Measurements from ENCODE around the gene CCDC18.

DNA sequence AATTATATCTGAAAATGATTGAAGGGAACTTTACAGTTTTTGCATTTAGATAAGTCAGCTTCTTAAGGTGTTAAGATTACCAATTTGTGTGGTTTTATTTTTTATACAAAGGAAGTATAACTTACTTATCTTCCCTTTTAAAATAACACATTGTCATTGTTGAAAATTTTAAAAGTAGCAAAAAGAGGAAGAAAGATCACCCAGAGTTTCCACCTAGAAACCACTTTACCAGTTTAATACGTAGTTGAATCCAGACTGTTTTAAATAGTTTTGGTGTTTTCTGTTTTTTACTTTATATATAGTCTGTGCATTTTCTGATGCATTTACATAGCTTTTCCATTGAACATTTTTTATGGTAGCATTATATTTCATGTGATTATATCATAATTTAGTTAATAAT is 6.1 kb downstream of the CCDC18 start:
- TF ChIP-seq GATA2 (IDR thresholded peaks at IDR 0.05; ENCODE audit: low read depth, low read length) = no peak
- no peak for TF ChIP-seq GATA3 (IDR thresholded peaks at IDR 0.05; ENCODE audit: low read depth, low read length)
